ENCODE data around the gene DHRS9.
"Not testable (repeated sequence)": the region's sequence is repeated elsewhere in the genome, so short reads cannot be mapped to it uniquely, and the experiment has no call there.

Gene DHRS9

GRCh38 chr2:169054575-169054974, 14.8 kb upstream of the DHRS9 start:
- DNase-seq; in situ Hi-C loops (cut with HindIII; ENCODE audit: low pct_ligation_motif_present, low pct_unique_long_range_greater_than_20kb, low sequenced_read_pairs): not testable (repeated sequence)

GRCh38 chr2:169064199-169064598, 5.2 kb upstream of the DHRS9 start:
- in situ Hi-C loops (cut with HindIII; ENCODE audit: low pct_ligation_motif_present, low pct_unique_long_range_greater_than_20kb, low sequenced_read_pairs); DNase-seq: not testable (repeated sequence)

GRCh38 chr2:169065422-169065821, 3.9 kb upstream of the DHRS9 start:
- in situ Hi-C loops (cut with HindIII; ENCODE audit: low pct_ligation_motif_present, low pct_unique_long_range_greater_than_20kb, low sequenced_read_pairs) = no loop called here
- no peak for DNase-seq

- in situ Hi-C loops (cut with HindIII; ENCODE audit: low pct_ligation_motif_present, low pct_unique_long_range_greater_than_20kb, low sequenced_read_pairs) = no loop called here
Observed at GRCh38 chr2:169065864-169066517, 3.4 kb upstream of the DHRS9 start.

GRCh38 chr2:169066897-169067296, 2.5 kb upstream of the DHRS9 start:
- no peak for DNase-seq
- in situ Hi-C loops (cut with HindIII; ENCODE audit: low pct_ligation_motif_present, low pct_unique_long_range_greater_than_20kb, low sequenced_read_pairs) = no loop called here

More at GRCh38 chr2:169065864-169066517, 3.4 kb upstream of the DHRS9 start:
- no peak for DNase-seq

- in situ Hi-C loops (cut with HindIII; ENCODE audit: low pct_ligation_motif_present, low pct_unique_long_range_greater_than_20kb, low sequenced_read_pairs) = no loop called here
- no peak for DNase-seq
Observed at GRCh38 chr2:169069833-169070232, 470 bp downstream of the DHRS9 start.

- DNase-seq = no peak
- in situ Hi-C loops (cut with HindIII; ENCODE audit: low pct_ligation_motif_present, low pct_unique_long_range_greater_than_20kb, low sequenced_read_pairs) = no loop called here
Observed at GRCh38 chr2:169071455-169071854, 2.1 kb downstream of the DHRS9 start.

GRCh38 chr2:169072163-169072925, 3.0 kb downstream of the DHRS9 start:
- no peak for DNase-seq
- in situ Hi-C loops (cut with HindIII; ENCODE audit: low pct_ligation_motif_present, low pct_unique_long_range_greater_than_20kb, low sequenced_read_pairs) = no loop called here

- peak; percentile 8 for DNase-seq
- in situ Hi-C loops (cut with HindIII; ENCODE audit: low pct_ligation_motif_present, low pct_unique_long_range_greater_than_20kb, low sequenced_read_pairs) = no loop called here
Observed at GRCh38 chr2:169073211-169073962, 4.0 kb downstream of the DHRS9 start.

- DNase-seq = peak; percentile 98
- in situ Hi-C loops (cut with HindIII; ENCODE audit: low pct_ligation_motif_present, low pct_unique_long_range_greater_than_20kb, low sequenced_read_pairs) = no loop called here
Observed at GRCh38 chr2:169073963-169074751, 4.8 kb downstream of the DHRS9 start.

- in situ Hi-C loops (cut with HindIII; ENCODE audit: low pct_ligation_motif_present, low pct_unique_long_range_greater_than_20kb, low sequenced_read_pairs) = no loop called here
Observed at GRCh38 chr2:169077674-169078240, 8.4 kb downstream of the DHRS9 start.

GRCh38 chr2:169080250-169081069, 11.1 kb downstream of the DHRS9 start:
- in situ Hi-C loops (cut with HindIII; ENCODE audit: low pct_ligation_motif_present, low pct_unique_long_range_greater_than_20kb, low sequenced_read_pairs) = no loop called here
- DNase-seq = peak; percentile 75

More at GRCh38 chr2:169077674-169078240, 8.4 kb downstream of the DHRS9 start:
- peak; percentile 6 for DNase-seq

GRCh38 chr2:169081551-169081950, 12.2 kb downstream of the DHRS9 start:
- DNase-seq = no peak
- in situ Hi-C loops (cut with HindIII; ENCODE audit: low pct_ligation_motif_present, low pct_unique_long_range_greater_than_20kb, low sequenced_read_pairs) = no loop called here

GRCh38 chr2:169082995-169083394, 13.6 kb downstream of the DHRS9 start:
- no peak for DNase-seq
- in situ Hi-C loops (cut with HindIII; ENCODE audit: low pct_ligation_motif_present, low pct_unique_long_range_greater_than_20kb, low sequenced_read_pairs) = no loop called here

GRCh38 chr2:169086893-169087467, 17.6 kb downstream of the DHRS9 start:
- in situ Hi-C loops (cut with HindIII; ENCODE audit: low pct_ligation_motif_present, low pct_unique_long_range_greater_than_20kb, low sequenced_read_pairs) = no loop called here
- no peak for DNase-seq

GRCh38 chr2:169087757-169088379, 18.5 kb downstream of the DHRS9 start:
- DNase-seq = no peak
- in situ Hi-C loops (cut with HindIII; ENCODE audit: low pct_ligation_motif_present, low pct_unique_long_range_greater_than_20kb, low sequenced_read_pairs) = no loop called here

GRCh38 chr2:169089182-169089581, 19.8 kb downstream of the DHRS9 start:
- in situ Hi-C loops (cut with HindIII; ENCODE audit: low pct_ligation_motif_present, low pct_unique_long_range_greater_than_20kb, low sequenced_read_pairs) = no loop called here
- no peak for DNase-seq

Data from ACHN (cell line).